ENCODE data around the gene ERP29.

GRCh38 chr12:111991946-111992345 lies 21.3 kb upstream of the ERP29 start:
- no peak for TF ChIP-seq POLR2A (IDR thresholded peaks at IDR 0.05)
- TF ChIP-seq, protein P1, sequence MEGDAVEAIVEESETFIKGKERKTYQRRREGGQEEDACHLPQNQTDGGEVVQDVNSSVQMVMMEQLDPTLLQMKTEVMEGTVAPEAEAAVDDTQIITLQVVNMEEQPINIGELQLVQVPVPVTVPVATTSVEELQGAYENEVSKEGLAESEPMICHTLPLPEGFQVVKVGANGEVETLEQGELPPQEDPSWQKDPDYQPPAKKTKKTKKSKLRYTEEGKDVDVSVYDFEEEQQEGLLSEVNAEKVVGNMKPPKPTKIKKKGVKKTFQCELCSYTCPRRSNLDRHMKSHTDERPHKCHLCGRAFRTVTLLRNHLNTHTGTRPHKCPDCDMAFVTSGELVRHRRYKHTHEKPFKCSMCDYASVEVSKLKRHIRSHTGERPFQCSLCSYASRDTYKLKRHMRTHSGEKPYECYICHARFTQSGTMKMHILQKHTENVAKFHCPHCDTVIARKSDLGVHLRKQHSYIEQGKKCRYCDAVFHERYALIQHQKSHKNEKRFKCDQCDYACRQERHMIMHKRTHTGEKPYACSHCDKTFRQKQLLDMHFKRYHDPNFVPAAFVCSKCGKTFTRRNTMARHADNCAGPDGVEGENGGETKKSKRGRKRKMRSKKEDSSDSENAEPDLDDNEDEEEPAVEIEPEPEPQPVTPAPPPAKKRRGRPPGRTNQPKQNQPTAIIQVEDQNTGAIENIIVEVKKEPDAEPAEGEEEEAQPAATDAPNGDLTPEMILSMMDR (IDR thresholded peaks at IDR 0.05) = no peak
